Motor neuron (in vitro differentiated cells): Measurements from ENCODE around the gene SPOUT1. TPM values are rescaled to one million over a fixed set of nuclear protein-coding genes. Genes with fewer than 3 reads are reported as not detected.
"Not testable (repeated sequence)": the region's sequence is repeated elsewhere in the genome, so short reads cannot be mapped to it uniquely, and the experiment has no call there.

Source experiments
- ATAC-seq, 8 experiments: fragments of 200-7000 bp; cut with Tn5 transposase; replicated peaks in 6 of 8; 2 replicates each; pipeline ENCODE4 v1.8.0; 2021; ENCODE audit warnings: mild to moderate bottlenecking in 8 of 8, moderate library complexity in 8 of 8
- H3K27ac ChIP-seq, 2 donors: fragments of 250-450 bp; sonication (Bioruptor Pico); 2 replicates each; pipeline ENCODE4 v1.9.0; 2021; ENCODE audit warnings: antibody characterized with exemption in 2 of 2, mild to moderate bottlenecking in 2 of 2, moderate library complexity in 1 of 2
- H3K4me1 ChIP-seq, 2 donors: fragments of 250-450 bp; sonication (Bioruptor Pico); replicated peaks in 1 of 2; 2 replicates each; pipeline ENCODE4 v1.6.1; 2021; ENCODE audit warnings: antibody characterized with exemption in 2 of 2, mild to moderate bottlenecking in 2 of 2, moderate library complexity in 1 of 2
- H3K4me3 ChIP-seq, 5 donors: fragments of 250-450 bp; sonication (Bioruptor Pico); 2 replicates each; pipeline ENCODE4 v1.9.0; 2021; ENCODE audit warnings: antibody characterized with exemption in 5 of 5, mild to moderate bottlenecking in 5 of 5, moderate library complexity in 4 of 5
- WGBS, 10 experiments: fragments of 450-650 bp; shearing (Covaris generic); methylation state at CpG; one replicate each; pipeline ENCODE4 v1.0.0; 2022; 5-methylcytosine and 5-hydroxymethylcytosine counted together
- in situ Hi-C, 9 experiments: fragments of 400-800 bp; cut with MboI; loops; one replicate each; pipeline ENCODE4 v1.15.0; 2021; ENCODE audit warnings: low sequenced_read_pairs in 9 of 9, low pct_unique_long_range_greater_than_20kb in 2 of 9; ENCODE audit not compliant: unreplicated experiment in 9 of 9
- total RNA-seq, 8 experiments: library from RNA; unstranded; fragments of 300-600 nt; gene quantifications; 2 replicates each; pipeline versions ENCODE4 v1.2.3 to v1.2.4, GENCODE V29; 2022

SPOUT1 gene
- total RNA-seq, 8 experiments from 2014 or later, result 12.3 to 44.3 (median 21.6) TPM

DNA sequence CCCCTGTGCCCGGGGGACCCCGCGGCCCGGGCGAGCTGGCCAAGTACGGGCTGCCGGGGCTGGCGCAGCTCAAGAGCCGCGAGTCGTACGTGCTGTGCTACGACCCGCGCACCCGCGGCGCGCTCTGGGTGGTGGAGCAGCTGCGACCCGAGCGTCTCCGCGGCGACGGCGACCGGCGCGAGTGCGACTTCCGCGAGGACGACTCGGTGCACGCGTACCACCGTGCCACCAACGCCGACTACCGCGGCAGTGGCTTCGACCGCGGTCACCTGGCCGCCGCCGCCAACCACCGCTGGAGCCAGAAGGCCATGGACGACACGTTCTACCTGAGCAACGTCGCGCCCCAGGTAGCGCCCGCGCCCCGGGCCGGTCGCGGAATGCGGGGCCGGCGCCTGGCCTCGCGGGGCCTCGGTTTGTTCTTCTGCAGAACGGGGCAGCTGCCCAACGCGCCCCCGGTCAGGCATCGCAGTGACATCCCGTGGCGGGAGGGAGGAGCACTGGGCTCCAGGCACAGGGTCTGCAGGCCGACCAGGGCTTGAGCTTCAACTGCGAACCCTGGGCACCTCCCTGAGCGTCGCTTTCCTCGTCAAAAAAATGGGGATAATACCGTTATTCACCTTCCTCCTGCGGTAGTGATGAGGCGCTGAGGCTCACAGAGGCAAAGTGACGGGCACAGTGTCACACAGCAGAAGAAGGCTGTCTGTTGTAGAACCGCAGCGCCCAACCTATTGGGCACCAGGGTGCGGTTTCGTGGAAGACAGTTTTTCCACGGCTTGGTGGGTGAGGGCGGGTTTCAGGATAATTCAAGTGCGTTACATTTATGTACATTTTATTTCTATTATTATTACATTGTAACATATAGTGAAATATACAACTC lies 10.5 kb downstream of the SPOUT1 start:
- Histone ChIP-seq H3K27ac (peak overlapping the region; percentile 11 to 76), H3K4me3 (peak overlapping the region; percentile 48 to 76 (median 72)), H3K4me1 (peaks cover 7 to 9% of the 10 kb centered on the region in 2 donors)
- WGBS, 10 experiments, result 0 to 90% (median 5%) methylated on average over 2 to 24 of the region's 90 CpGs; no CpG with 5 or more reads in 3 of the 10 experiments
- in situ Hi-C loops, result no loop called here
- ATAC-seq, result peak; percentile 1 to 57 (median 47)

DNA sequence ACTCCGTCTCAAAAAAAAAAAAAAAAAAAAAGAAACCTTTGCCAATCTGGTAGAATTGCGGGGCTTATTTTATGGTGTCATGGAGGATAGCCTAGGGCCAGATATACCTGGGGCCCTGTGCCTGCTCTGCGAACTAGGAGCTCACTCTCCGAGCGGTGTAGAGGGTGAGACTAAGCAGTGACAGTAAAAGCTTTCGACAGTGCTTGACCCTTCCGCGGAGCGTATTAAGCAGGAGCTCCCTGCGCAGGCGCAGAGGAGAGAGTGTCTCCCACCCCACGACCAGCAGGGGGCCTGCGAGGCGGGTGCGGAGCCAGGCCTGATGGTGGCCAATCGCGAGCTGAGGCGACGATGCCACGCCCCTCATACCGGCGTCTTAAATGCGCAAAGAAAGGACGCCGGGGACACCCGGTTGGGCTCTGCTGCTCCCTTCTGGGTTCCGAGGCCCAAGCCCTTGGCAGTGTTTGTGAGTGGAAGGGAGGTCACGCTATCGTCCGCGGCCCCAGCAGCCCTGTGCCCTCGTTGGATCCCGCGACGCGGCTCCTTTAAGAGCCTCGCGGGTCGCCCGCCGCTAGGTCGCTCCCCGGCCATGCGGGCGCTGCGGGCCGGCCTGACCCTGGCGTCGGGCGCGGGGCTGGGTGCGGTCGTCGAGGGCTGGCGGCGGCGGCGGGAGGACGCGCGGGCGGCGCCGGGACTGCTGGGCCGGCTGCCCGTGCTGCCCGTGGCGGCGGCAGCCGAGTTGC lies 11.3 kb downstream of the SPOUT1 start, which contains the start of gene ENDOG:
TSS of gene ENDOG (plus strand) at position 402 of the 740 bp plus-strand sequence. CDS start at position 587, 185 bp downstream.
- 0 to 8% (median 0%) methylated on average over 1 to 14 of the region's 70 CpGs; no CpG with 5 or more reads in 3 of the 10 experiments for WGBS, 10 experiments
- ATAC-seq, result peak; percentile 84 to 92 (median 91)
- peaks cover 7 to 9% of the 10 kb centered on the region in 2 donors for H3K4me1 ChIP-seq
- peak within 1 kb of the TSS; percentile 11 to 76 for H3K27ac ChIP-seq
- in situ Hi-C loops, result no loop called here
- peak within 1 kb of the TSS; percentile 48 to 76 (median 72) for H3K4me3 ChIP-seq

DNA sequence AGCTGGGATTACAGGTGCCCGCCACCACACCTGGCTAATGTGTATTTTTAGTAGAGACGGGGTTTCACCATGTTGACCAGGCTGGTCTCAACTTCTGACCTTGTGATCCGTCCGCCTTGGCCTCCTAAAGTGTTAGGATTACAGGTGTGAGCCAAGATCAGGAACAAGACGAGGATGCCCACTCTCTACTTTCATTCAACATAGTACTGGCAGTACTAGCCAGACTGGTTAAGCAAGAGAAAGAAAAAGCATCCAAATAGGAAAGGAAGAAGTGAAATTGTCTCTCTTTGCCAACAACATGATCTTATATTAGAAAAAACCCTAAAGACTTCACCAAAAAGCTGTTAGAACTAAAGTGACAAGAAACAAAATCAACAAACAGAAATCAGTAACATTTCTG lies 18.7 kb downstream of the SPOUT1 start:
- no peak for ATAC-seq
- H3K27ac ChIP-seq, result no peak overlapping the region
- in situ Hi-C loops, result no loop called here
- no peak overlapping the region for H3K4me3 ChIP-seq
- no peaks in the 10 kb centered on the region for H3K4me1 ChIP-seq
- WGBS, 10 experiments, result 50 to 100% (median 75%) methylated on average over 1 to 4 of the region's 5 CpGs; no CpG with 5 or more reads in 2 of the 10 experiments

DNA sequence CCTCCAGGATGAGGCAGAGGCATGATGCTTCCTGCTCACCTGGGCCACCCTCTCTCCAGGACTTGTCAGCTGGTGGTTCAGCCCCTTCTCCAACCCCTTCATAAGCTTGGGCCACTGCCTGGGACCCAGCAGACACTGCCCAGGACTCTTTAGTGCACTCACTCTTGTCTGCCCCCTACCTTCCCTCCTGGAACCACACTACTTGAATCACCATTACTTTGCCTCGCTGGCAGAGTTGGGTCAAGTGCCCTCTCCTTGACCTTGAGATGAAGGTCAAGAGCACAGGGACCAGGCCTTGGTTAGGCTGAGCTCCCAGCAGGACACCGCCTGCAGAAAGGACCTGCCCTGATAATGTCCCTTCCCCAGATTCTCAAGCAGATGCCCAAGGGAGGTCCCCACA lies 19.8 kb downstream of the SPOUT1 start:
- WGBS, 10 experiments, result 67 to 100% (median 86%) methylated on average over 1 of the region's 2 CpGs; no CpG with 5 or more reads in 6 of the 10 experiments
- no peak for ATAC-seq
- in situ Hi-C loops, result no loop called here
- H3K4me1 ChIP-seq, result no peaks in the 10 kb centered on the region
- H3K4me3 ChIP-seq, result no peak overlapping the region
- H3K27ac ChIP-seq, result no peak overlapping the region

DNA sequence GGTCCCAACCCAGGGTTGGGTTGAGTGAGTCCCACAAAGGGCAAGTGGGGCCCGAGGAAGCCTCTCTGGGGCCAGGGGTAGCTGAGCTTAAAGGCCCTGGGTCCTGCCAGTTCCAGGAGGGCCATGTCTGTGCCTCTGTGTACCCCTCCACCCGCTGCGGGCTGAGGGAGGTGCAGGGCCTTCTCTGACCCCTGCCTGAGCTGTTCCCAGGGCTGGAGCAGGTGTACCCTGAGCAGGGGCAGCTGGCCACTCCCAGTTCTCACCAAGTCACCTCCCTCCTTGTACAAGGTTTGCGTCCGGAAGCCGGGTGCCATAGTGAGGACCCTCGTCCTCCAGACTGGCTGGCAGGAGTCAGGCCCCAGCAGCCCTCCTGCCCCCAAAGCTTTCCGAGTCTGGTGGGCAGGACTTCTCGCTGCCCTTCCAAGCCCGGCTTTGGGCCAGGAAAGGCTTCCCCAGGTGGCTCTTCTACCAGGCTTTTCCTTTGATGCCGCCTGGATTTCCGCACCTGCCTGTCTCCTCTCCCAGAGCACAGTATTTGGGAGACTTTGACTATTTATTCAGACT lies 20.5 kb downstream of the SPOUT1 start:
- H3K4me1 ChIP-seq, result no peaks in the 10 kb centered on the region
- WGBS, 10 experiments, result 80 to 100% (median 93%) methylated on average over 1 to 3 of the region's 12 CpGs; no CpG with 5 or more reads in 6 of the 10 experiments
- no peak overlapping the region for H3K4me3 ChIP-seq
- ATAC-seq, result peak in 3 of 8 experiments; percentile 12 to 22 (median 17)
- in situ Hi-C loops, result no loop called here
- H3K27ac ChIP-seq, result no peak overlapping the region

DNA sequence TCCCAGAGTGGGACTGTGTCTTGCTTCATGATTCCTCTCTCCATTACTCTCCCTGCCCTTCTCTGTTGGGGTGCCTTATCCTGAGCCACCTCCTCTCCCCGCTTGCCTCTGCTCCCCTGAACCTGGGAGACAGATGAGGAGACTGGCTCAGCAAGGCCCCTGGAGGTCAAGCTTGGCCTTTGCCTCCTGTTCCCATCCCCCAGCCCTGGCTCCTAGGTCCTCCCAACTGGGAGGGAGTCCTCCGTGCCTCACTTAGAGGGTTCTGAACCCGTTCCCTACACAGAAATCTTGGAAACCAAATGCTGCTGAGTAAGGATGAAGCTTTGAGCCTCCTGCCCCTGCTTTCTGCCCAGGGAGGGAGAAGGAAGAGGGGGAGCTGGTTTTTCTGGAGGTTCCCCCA lies 21.1 kb downstream of the SPOUT1 start:
- peak in 1 of 8 experiments; percentile 7 for ATAC-seq
- 80 to 100% (median 86%) methylated on average over 1 to 3 of the region's 3 CpGs; no CpG with 5 or more reads in 5 of the 10 experiments for WGBS, 10 experiments
- H3K4me3 ChIP-seq, result no peak overlapping the region
- H3K27ac ChIP-seq, result no peak overlapping the region
- H3K4me1 ChIP-seq, result no peaks in the 10 kb centered on the region
- in situ Hi-C loops, result no loop called here

DNA sequence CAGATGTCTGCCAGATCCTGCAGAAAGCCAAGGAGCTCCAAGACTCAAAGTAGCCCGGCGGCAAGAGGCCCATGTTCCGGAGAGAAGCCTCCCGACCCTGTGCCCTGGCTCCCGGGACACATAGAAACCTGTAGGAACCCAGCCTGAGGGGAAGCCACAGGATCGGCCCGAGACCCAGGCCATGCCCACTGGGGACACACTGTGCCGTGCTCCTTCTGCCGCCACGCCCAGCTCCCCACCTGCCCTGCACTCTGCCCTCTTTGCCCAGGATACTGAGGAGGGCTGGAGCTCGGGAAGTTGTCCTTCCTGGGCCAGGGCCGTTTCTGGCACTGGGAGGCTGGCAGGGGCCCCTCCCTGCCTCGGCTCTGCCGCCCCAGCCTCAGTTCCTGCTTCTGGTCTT lies 21.8 kb downstream of the SPOUT1 start:
- in situ Hi-C loops, result no loop called here

DNA sequence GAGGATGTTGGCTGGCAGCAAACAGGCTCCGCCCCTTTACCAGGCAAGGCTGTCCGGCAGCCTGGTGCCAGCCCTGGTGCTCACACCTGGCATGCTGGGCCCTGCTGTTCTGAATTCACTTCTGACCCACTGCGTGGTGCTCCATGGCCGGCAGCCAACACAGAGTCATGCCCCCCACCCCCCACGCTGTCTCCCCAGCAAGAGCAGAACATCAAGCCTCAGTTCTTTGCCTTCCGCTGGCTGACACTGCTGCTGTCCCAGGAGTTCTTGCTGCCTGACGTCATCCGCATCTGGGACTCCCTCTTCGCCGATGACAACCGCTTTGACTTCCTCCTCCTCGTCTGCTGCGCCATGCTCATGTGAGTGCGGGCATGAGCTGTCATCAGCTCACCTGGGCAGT lies 23.9 kb downstream of the SPOUT1 start:
- in situ Hi-C loops, result no loop called here
- H3K27ac ChIP-seq, result no peak overlapping the region
- 73 to 100% (median 95%) methylated on average over 1 to 5 of the region's 14 CpGs; no CpG with 5 or more reads in 5 of the 10 experiments for whole genome bisulfite sequencing, 10 experiments
- no peak overlapping the region for H3K4me3 ChIP-seq
- no peak for ATAC-seq
- no peaks in the 10 kb centered on the region for H3K4me1 ChIP-seq

More for the DNA sequence above, 21.8 kb downstream of the SPOUT1 start:
- no peak overlapping the region for H3K4me3 ChIP-seq
- H3K27ac ChIP-seq, result no peak overlapping the region
- ATAC-seq, result peak in 3 of 8 experiments; percentile 3 to 17 (median 14)
- WGBS, 10 experiments, result 72% methylated on average over 3 of the region's 14 CpGs; no CpG with 5 or more reads in 9 of the 10 experiments
- H3K4me1 ChIP-seq, result no peaks in the 10 kb centered on the region

DNA sequence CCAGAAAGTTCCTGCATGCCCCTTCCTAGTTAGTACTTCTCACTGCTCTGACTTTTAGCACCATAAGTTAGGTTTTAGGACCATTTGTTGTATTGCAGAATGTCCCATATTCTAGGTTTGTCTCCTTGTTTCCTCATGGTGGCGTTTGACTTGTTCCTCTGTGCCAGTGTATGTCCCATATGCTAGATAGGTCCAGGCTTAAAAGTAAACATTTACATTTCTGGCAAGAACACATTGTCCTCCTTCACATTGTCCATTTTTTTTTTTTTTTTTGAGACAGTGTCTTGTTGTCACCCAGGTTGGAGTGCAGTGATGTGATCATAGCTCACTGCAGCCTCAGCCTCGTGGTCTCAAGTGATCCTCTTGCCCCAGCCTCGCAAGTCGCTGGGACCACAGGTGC lies 27.1 kb downstream of the SPOUT1 start:
- ATAC-seq, result no peak
- Histone ChIP-seq H3K4me3 (no peak overlapping the region), H3K4me1 (no peaks in the 10 kb centered on the region), H3K27ac (no peak overlapping the region)
- WGBS, 10 experiments, result 97 to 100% (median 100%) methylated on average over 1 to 4 of the region's 4 CpGs; no CpG with 5 or more reads in 2 of the 10 experiments
- in situ Hi-C loops, result no loop called here

DNA sequence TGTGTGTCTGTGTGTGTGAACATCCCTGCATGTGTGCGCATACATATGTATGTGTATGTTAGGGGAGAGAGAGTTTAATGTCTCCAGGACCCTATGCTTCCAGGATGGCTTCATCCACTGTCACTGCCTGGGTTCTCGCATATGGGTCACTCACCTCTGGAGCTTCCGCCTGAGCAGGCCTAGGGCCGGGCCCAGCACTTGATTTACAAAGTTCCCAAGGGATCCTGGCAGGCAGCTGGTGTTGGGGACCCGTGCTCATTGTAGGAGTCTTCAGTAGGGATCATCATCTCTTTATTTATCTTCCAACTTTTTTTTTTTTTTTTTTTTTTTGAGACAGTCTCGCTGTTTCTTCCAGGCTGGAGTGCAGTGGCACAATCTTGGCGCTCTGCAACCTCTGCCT lies 29.5 kb downstream of the SPOUT1 start:
- 60 to 96% (median 84%) methylated on average over 2 to 6 of the region's 7 CpGs; no CpG with 5 or more reads in 4 of the 10 experiments for WGBS, 10 experiments
- Histone ChIP-seq H3K4me1 (no peaks in the 10 kb centered on the region), H3K27ac (no peak overlapping the region), H3K4me3 (no peak overlapping the region)
- no peak for ATAC-seq
- in situ Hi-C loops, result no loop called here

DNA sequence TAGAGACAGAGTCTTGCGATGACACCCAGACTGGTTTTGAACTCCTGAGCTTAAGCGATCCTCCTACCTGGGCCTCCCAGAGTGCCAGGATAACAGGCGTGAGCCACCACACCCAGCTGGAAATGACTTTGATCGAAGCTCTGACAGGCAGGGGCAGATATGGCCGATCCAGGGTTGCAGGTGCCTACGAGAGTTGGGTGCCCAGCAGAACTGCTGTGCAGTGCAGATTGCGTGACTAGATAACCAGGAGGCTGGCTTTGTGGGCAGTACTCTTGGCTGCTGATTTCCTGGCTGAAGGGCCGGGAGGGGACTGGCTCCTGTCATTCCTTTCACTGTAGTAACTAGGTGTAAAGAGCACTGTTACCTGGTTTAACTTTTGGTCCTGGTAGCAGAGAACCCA lies 30.7 kb downstream of the SPOUT1 start:
- in situ Hi-C loops, result no loop called here
- Histone ChIP-seq H3K4me1 (no peaks in the 10 kb centered on the region), H3K4me3 (no peak overlapping the region), H3K27ac (no peak overlapping the region)
- 80 to 100% (median 96%) methylated on average over 1 to 5 of the region's 8 CpGs; no CpG with 5 or more reads in 2 of the 10 experiments for WGBS, 10 experiments
- no peak for ATAC-seq

DNA sequence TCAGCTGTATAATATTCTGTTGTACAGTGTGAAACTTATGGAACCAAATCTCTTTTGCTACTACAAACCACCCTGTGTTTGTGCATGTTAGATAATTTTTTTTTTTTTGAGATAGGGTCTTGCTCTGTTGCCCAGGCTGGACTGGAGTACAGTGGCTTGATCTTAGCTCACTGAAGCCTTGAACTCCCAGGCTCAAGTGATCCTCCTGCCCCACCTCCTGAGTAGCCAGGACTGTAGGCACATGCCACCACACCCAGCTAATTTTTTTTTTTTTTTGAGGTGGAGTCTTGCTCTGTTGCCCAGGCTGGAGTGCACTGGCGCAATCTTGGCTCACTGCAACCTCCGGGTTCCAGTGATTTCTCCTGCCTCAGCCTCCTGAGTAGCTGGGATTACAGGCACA lies 34.6 kb downstream of the SPOUT1 start:
- in situ Hi-C loops, H3K4me1 ChIP-seq, H3K4me3 ChIP-seq, H3K27ac ChIP-seq: not testable (repeated sequence)
- 40 to 100% (median 43%) methylated on average over 1 to 2 of the region's 2 CpGs; no CpG with 5 or more reads in 7 of the 10 experiments for whole genome bisulfite sequencing, 10 experiments
- ATAC-seq, result peak in 1 of 8 experiments; percentile 43
